ENCODE data around the gene RAD23B.

RAD23B gene

GRCh38 chr9:107332883-107333282 is 49.8 kb downstream of the RAD23B start:
- no peak for DNase-seq (ENCODE audit: extremely low read depth in 1 of 2, low read depth in 1 of 2)

- DNase-seq (ENCODE audit: extremely low read depth in 1 of 2, low read depth in 1 of 2), result no peak
These were observed 50.3 kb downstream of the RAD23B start for GRCh38 chr9:107333363-107333762.

- no peak for DNase-seq (ENCODE audit: extremely low read depth in 1 of 2, low read depth in 1 of 2)
These were observed 51.2 kb downstream of the RAD23B start for GRCh38 chr9:107334103-107334776.

- no peak for DNase-seq (ENCODE audit: extremely low read depth in 1 of 2, low read depth in 1 of 2)
These were observed 52.3 kb downstream of the RAD23B start for GRCh38 chr9:107335331-107335730.

- no peak for DNase-seq (ENCODE audit: extremely low read depth in 1 of 2, low read depth in 1 of 2)
These were observed 53.8 kb downstream of the RAD23B start for GRCh38 chr9:107336718-107337360.

GRCh38 chr9:107337676-107338590 is 54.9 kb downstream of the RAD23B start:
- no peak for DNase-seq (ENCODE audit: extremely low read depth in 1 of 2, low read depth in 1 of 2)

- no peak for DNase-seq (ENCODE audit: extremely low read depth in 1 of 2, low read depth in 1 of 2)
These were observed 56.0 kb downstream of the RAD23B start for GRCh38 chr9:107338911-107339659.

GRCh38 chr9:107340920-107341632 is 58.0 kb downstream of the RAD23B start:
- peak; percentile 60 to 67 for DNase-seq (ENCODE audit: extremely low read depth in 1 of 2, low read depth in 1 of 2)

GRCh38 chr9:107342476-107343161 is 59.5 kb downstream of the RAD23B start:
- no peak for DNase-seq (ENCODE audit: extremely low read depth in 1 of 2, low read depth in 1 of 2)

- DNase-seq (ENCODE audit: extremely low read depth in 1 of 2, low read depth in 1 of 2), result no peak
These were observed 62.2 kb downstream of the RAD23B start for GRCh38 chr9:107345327-107345726.

GRCh38 chr9:107348836-107349235 is 65.8 kb downstream of the RAD23B start:
- no peak for DNase-seq (ENCODE audit: extremely low read depth in 1 of 2, low read depth in 1 of 2)

- no peak for DNase-seq (ENCODE audit: extremely low read depth in 1 of 2, low read depth in 1 of 2)
These were observed 67.4 kb downstream of the RAD23B start for GRCh38 chr9:107350443-107350842.

GRCh38 chr9:107351382-107352045 is 68.4 kb downstream of the RAD23B start:
- DNase-seq (ENCODE audit: extremely low read depth in 1 of 2, low read depth in 1 of 2), result no peak

GRCh38 chr9:107355394-107355793 is 72.3 kb downstream of the RAD23B start:
- DNase-seq (ENCODE audit: extremely low read depth in 1 of 2, low read depth in 1 of 2), result no peak

- DNase-seq (ENCODE audit: extremely low read depth in 1 of 2, low read depth in 1 of 2), result no peak
These were observed 75.9 kb downstream of the RAD23B start for GRCh38 chr9:107358986-107359385.

GRCh38 chr9:107360098-107360497 is 77.0 kb downstream of the RAD23B start:
- DNase-seq (ENCODE audit: extremely low read depth in 1 of 2, low read depth in 1 of 2), result no peak

GRCh38 chr9:107361816-107362215 is 78.7 kb downstream of the RAD23B start:
- no peak for DNase-seq (ENCODE audit: extremely low read depth in 1 of 2, low read depth in 1 of 2)

- DNase-seq (ENCODE audit: extremely low read depth in 1 of 2, low read depth in 1 of 2), result no peak
These were observed 80.6 kb downstream of the RAD23B start for GRCh38 chr9:107363516-107364152.

Data from stimulated activated CD8-positive, alpha-beta memory T cell treated with anti-CD3 and anti-CD28 coated beads, Interleukin-7, amount 100 ng/mL, for 48 hours (primary cell).